T-helper 1 cell treated with Interleukin-12 subunit alpha and Interleukin-12 subunit beta and Interleukin-4 antibody, amounts not matched to agents 30 ng/mL and 1 ng/mL, for 36 hours (primary cell): ENCODE results near the gene TSHZ2. TPM values are rescaled to one million over a fixed set of nuclear protein-coding genes. Genes with fewer than 3 reads are reported as not detected.
"Not testable (repeated sequence)": the region's sequence is repeated elsewhere in the genome, so short reads cannot be mapped to it uniquely, and the experiment has no call there.

Experiments
- intact Hi-C: fragments of 100-400 bp; cut with micrococcal nuclease; formaldehyde crosslinking; loops from one replicate; pipeline ENCODE4 v1.15.1; 2024
- total RNA-seq: library from RNA; stranded (reverse); gene quantifications from 2 replicates; pipeline ENCODE4 v1.2.3, GENCODE V29; 2022

Gene TSHZ2
- total RNA-seq, 1 donor from 2014 or later, result 28.4 TPM

DNA sequence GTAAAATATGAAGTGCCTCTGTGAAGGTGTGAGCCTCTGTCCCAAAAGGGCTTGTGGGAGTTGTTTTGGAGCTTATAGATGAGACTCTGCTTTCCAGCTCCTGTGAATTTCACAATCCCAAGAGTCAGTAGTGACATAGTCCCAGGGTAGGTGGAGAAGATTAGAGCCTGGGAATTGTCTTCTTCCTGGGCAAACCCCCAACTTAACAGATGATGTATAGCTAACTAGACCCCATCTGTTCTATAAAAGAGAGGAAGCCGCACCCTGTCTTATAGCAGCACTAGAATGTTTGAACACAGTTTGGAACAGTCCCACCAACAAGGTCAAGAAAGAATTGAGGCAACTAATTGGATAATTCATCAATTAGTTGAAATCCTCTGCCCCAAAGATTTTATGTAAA, 326.8 kb downstream of the TSHZ2 start:
- intact Hi-C loops, result no loop called here

GRCh38 chr20:53299831-53300230, 327.7 kb downstream of the TSHZ2 start:
- intact Hi-C loops, result no loop called here

GRCh38 chr20:53301869-53302268, 329.7 kb downstream of the TSHZ2 start:
- intact Hi-C loops, result no loop called here

GRCh38 chr20:53302695-53303412, 330.7 kb downstream of the TSHZ2 start:
- intact Hi-C loops, result no loop called here

- intact Hi-C loops, result no loop called here
These were observed 331.2 kb downstream of the TSHZ2 start for GRCh38 chr20:53303413-53303760.

GRCh38 chr20:53304146-53304545, 332.0 kb downstream of the TSHZ2 start:
- intact Hi-C loops, result no loop called here

DNA sequence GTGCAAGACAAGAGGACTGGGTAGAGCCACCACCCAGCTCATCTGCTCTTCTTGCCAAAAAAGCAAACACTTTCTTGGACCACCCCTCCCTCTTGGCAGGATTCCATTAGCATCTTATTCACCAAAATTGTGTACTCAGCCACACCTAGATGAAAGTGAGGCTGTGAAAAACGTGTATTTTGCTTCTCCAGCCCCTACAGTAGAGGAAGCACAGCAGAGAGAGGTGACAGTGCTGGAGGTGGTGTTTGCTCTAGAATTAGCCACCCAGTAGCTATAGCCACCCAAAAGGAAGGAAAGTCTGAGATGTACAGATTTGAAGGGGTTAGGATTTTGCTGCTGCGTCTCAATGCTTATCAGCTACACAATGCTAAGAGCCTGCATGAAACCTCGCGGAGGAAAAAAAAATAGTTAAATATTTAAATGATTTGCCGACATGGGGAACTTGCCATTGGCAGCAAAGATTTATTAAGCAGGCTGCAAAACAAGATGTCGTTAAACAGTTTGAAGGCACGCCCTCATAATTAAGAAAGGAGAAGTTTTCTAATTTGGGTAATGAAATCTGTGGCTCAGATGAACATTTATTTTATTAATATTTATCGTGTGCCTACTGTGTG, 334.1 kb downstream of the TSHZ2 start:
- intact Hi-C loops, result no loop called here

DNA sequence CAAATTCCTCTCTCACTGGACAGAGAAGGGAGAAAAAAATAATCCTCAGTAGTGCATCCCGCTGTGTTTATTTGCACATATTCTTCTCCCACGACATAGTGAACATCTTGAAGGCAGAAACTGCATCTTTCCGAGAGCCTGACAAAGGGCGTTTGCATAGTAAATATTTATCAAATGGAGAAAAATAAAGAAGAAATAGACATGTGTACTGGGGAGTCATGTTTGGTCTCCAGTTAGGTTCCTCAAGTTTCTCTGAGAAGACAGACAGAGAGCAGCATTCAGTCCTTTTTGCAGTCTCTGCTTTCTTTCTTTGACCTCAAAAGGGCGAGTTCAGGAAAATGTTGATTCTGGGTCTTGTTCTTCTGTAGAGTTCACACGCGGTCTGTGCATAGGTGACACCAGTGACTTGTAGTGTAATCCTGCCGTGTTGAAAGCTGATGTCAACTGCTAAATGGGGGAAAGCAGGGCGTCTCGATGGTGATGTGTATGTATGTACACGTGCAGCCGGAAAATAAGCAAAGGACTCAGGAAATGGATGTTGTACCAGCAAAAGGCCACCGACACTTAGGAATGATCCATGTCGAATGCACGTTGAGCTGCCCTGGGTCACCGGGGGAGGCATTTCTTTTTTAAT, 335.9 kb downstream of the TSHZ2 start:
- intact Hi-C loops, result no loop called here

GRCh38 chr20:53309515-53309914, 337.4 kb downstream of the TSHZ2 start:
- intact Hi-C loops, result no loop called here

DNA sequence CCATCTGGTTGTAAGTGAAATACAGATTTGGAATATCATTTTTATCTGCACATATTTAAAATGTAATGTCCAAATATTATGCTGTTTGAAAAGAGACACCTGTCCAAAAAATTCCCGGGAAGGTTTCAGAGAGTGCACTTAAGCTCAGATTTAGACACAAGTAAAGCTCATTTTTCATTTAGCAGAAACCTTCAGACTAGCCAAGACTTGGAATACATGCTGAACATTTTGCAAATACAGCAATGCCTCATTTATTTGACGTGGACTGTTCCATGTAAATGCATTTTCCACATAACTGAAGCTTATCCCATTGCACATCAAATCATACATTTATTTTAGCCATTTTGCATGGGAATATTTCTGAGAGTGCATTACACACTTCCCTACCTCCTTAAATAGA, 340.8 kb downstream of the TSHZ2 start:
- intact Hi-C loops, result no loop called here

GRCh38 chr20:53316206-53316937, 344.2 kb downstream of the TSHZ2 start:
- intact Hi-C loops, result no loop called here

- intact Hi-C loops, result no loop called here
These were observed 347.0 kb downstream of the TSHZ2 start for GRCh38 chr20:53319200-53319599.

DNA sequence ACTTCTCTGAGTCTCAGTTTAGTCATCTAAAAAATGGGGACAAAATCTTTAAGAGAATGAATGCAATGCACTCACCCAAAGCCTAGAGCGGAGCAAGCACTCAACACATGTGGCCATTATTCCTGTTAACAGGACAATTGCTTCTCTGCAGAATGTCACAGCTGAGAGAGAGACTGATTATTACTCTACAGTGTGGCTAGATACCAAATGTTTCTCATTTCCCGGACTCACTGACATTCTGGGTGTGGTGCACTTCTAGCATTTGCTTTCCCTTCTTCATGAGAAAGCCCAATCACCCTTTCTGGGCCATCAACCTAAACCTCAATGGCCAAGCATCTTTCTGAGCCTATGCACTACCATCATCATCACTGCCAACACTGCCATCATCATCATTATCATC, 347.6 kb downstream of the TSHZ2 start:
- intact Hi-C loops, result no loop called here

DNA sequence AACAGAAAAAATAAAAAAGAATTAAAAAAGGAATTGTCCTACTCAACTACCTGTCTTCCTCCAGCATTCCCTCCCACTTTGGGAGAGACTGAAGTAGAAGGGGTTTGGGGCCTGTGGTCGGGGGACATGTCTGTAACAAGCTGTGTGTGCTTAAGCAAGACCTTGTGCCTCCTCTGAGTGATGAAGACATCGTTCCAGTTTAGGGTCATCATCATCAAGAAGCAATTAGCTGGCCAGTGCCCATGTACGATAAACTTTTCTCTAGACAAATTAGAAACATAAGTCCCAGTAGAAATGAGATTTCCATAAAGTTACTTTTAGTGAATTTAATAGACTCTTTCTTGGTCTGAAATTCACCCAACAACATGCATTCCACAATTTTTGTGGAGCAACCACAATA, 348.5 kb downstream of the TSHZ2 start:
- intact Hi-C loops, result no loop called here

DNA sequence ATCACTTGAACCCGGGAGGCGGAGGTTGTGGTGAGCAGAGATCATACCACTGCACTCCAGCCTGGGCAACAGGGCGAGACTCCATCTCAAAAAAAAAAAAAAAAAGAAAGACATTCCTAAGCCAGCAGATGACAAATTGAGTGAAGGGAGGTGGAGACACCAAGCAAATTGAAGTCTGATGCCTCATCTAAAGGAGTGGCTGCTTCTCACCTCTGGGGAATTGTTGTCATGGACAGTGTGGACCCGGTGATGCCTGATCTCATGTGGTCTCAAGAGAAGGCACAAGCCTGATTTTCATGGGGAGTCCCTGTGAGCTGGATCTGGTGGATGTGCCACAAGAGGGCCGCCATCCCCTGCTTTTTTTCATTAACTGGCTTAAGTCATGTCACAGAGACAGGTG, 349.4 kb downstream of the TSHZ2 start:
- intact Hi-C loops, result no loop called here

DNA sequence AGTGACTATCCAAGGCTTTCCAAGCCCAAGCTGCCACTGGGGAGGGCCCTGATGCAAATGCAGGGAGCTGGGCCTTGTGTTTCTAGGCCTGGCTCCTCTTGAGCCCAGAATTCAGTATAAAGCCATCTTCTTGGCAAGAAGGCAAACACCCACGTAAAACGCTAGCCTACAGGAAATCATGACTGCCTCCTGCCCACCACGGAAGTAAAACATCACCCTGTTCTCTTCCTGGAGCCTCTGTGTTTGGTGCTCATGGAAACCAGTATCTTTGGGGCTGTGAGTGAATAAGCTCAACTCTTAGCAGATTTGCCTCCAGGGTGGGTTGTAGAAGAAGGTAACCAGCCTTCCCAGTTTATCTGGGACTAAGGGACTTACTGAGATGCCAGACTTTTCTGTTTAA, 350.5 kb downstream of the TSHZ2 start:
- intact Hi-C loops, result no loop called here

DNA sequence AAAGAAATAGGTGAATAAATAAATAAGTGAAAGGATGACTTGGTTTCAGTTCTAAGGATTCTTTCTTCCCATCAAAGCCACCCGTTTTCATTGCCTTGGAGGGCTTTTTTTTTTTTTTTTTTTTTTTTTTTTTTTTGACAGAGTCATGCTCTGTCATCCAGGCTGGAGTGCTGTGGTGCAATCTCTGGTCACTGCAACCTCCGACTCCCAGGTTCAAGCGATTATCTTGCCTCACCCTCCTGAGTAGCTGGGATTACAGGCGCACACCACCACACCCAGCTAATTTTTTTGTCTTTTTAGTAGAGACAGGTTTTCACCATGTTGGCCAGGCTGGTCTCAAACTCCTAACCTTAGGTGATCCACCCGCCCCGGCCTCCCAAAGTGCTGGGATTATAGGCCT, 351.3 kb downstream of the TSHZ2 start:
- intact Hi-C loops, result not testable (repeated sequence)

GRCh38 chr20:53324816-53325215, 352.7 kb downstream of the TSHZ2 start:
- intact Hi-C loops, result no loop called here

DNA sequence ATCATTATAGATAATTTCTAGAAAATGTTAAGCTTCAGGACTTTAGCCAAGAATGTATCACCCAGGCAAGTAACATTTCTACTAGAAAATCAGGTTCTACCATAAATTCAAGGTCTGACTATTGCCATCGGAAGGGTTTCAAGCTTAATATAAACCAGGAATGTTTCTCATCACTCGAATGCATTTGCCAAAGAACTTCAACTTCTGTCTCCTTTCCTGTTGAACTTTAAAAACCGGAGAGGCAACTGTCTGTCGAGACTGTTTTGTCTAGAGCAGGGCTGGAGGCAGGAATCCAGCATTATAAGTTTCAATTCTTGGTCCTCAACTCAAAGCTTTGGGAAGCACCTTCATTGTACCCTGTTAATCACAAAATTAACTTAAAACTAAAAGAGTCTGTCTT, 356.8 kb downstream of the TSHZ2 start:
- intact Hi-C loops, result no loop called here

DNA sequence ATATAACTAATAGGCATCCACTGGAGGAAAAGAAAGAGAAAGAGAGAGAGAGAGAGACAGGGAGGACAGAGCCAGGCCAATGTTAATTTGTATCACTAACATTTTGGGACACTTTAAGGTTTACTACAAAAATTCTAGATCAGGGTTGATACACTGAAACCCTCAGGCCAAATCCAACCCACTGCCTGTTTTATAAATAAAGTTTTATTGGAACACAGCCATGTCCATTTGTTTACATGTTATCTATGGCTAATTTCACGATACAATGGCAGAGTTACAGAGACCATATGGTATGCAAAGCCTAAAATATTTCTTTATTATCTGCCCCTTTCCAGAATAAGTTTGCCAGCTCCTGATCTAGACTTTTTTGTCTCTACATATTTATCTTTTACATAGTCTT, 357.6 kb downstream of the TSHZ2 start:
- intact Hi-C loops, result no loop called here

DNA sequence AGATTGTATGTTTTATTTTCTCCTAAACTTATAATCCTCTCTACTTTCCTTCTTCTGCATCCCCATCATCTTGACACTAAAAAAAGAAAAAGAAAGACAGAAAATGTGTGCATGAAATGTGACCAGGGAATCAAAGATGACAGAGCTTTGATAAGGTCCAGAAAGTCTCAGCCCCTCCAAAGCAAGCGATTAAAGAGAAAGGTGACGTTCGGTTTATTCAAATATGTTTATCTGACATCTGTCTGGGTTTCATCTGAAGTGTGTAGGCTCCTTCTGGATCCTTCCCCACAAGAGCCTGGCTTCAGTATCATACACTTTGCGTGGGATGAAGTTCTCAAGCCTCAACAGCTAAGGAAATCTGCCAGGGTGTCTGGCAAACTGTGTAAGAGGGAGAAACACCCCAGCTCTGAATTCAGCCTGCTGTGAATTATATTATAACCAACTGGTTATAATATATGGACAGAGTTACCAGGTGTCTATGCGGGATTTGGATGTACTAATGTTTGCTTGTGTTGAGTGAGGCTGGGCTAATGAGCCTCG, 358.5 kb downstream of the TSHZ2 start:
- intact Hi-C loops, result no loop called here
